ENCODE measurements around the gene MTRF1L.

Gene MTRF1L

DNA sequence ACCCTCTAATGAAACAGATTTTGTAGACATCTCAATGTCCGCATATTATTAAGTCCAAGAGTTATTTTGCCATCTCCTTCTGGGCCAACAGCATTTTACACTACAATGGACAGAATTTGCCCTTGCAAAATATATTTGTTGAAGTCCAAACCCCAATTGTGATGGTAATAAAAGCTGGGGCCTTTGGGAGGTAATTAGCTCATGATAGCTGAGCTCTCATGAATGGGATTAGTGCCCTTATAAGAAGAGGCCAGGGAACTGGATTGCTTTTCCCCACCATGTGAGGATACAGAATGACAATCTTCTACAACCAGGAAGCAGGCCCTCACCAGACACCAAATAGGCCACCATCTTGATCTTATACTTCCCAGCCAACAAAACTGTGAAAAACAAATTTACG is 44.9 kb upstream of the MTRF1L start:
- no peaks in the 10 kb centered on the region for H3K27me3 ChIP-seq (ENCODE audit: control insufficient read depth, low read length)
- no peaks in the 10 kb centered on the region for H3K79me2 ChIP-seq (ENCODE audit: control insufficient read depth, low read length)
- H3K9me2 ChIP-seq (replicated peaks; ENCODE audit: control insufficient read depth, low read length): no peaks in the 10 kb centered on the region
- TF ChIP-seq EZH2phosphoT487 (IDR thresholded peaks at IDR 0.05; ENCODE audit: borderline replicate concordance, low read length): no peak
- TF ChIP-seq, protein P1, sequence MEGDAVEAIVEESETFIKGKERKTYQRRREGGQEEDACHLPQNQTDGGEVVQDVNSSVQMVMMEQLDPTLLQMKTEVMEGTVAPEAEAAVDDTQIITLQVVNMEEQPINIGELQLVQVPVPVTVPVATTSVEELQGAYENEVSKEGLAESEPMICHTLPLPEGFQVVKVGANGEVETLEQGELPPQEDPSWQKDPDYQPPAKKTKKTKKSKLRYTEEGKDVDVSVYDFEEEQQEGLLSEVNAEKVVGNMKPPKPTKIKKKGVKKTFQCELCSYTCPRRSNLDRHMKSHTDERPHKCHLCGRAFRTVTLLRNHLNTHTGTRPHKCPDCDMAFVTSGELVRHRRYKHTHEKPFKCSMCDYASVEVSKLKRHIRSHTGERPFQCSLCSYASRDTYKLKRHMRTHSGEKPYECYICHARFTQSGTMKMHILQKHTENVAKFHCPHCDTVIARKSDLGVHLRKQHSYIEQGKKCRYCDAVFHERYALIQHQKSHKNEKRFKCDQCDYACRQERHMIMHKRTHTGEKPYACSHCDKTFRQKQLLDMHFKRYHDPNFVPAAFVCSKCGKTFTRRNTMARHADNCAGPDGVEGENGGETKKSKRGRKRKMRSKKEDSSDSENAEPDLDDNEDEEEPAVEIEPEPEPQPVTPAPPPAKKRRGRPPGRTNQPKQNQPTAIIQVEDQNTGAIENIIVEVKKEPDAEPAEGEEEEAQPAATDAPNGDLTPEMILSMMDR (IDR thresholded peaks at IDR 0.05; ENCODE audit: low read depth, low read length, poor library complexity, severe bottlenecking): no peak
- no peaks in the 10 kb centered on the region for H3F3A ChIP-seq (ENCODE audit: control insufficient read depth, insufficient read depth)
- H3K27ac ChIP-seq (ENCODE audit: low read depth, low read length): no peak overlapping the region
- no peaks in the 10 kb centered on the region for H3K36me3 ChIP-seq (ENCODE audit: control insufficient read depth, low read length)
- no peak overlapping the region for H3K4me3 ChIP-seq (ENCODE audit: low read length)
- H3K9me3 ChIP-seq (ENCODE audit: control insufficient read depth, insufficient read depth, low read length): no peaks in the 10 kb centered on the region
- no peaks in the 10 kb centered on the region for H3K4me1 ChIP-seq (ENCODE audit: control insufficient read depth, low read length)
- no peak overlapping the region for H3K4me2 ChIP-seq (ENCODE audit: low read length)
- H4K20me1 ChIP-seq (ENCODE audit: control insufficient read depth, insufficient read depth, low read depth, low read length): no peaks in the 10 kb centered on the region

- H3K79me2 ChIP-seq (ENCODE audit: control insufficient read depth, low read length): no peaks in the 10 kb centered on the region
- no peaks in the 10 kb centered on the region for H4K20me1 ChIP-seq (ENCODE audit: control insufficient read depth, insufficient read depth, low read depth, low read length)
- no peak overlapping the region for H3K4me2 ChIP-seq (ENCODE audit: low read length)
- H3K36me3 ChIP-seq (ENCODE audit: control insufficient read depth, low read length): no peaks in the 10 kb centered on the region
- H3K27ac ChIP-seq (ENCODE audit: low read depth, low read length): no peak overlapping the region
- H3K9me2 ChIP-seq (replicated peaks; ENCODE audit: control insufficient read depth, low read length): no peaks in the 10 kb centered on the region
- TF ChIP-seq, protein P1 (IDR thresholded peaks at IDR 0.05; ENCODE audit: low read depth, low read length, poor library complexity, severe bottlenecking): no peak
- TF ChIP-seq EZH2phosphoT487 (IDR thresholded peaks at IDR 0.05; ENCODE audit: borderline replicate concordance, low read length): no peak
- H3K4me3 ChIP-seq (ENCODE audit: low read length): no peak overlapping the region
- no peaks in the 10 kb centered on the region for H3K9me3 ChIP-seq (ENCODE audit: control insufficient read depth, insufficient read depth, low read length)
- no peaks in the 10 kb centered on the region for H3K4me1 ChIP-seq (ENCODE audit: control insufficient read depth, low read length)
- H3K27me3 ChIP-seq (ENCODE audit: control insufficient read depth, low read length): no peaks in the 10 kb centered on the region
- H3F3A ChIP-seq (ENCODE audit: control insufficient read depth, insufficient read depth): no peaks in the 10 kb centered on the region
Observed at GRCh38 chr6:153045271-153045670, 42.8 kb upstream of the MTRF1L start.

GRCh38 chr6:153044295-153044694 is 41.8 kb upstream of the MTRF1L start:
- TF ChIP-seq, protein P1 (IDR thresholded peaks at IDR 0.05; ENCODE audit: low read depth, low read length, poor library complexity, severe bottlenecking): no peak
- TF ChIP-seq EZH2phosphoT487 (IDR thresholded peaks at IDR 0.05; ENCODE audit: borderline replicate concordance, low read length): no peak
- Histone ChIP-seq H3K4me3 (ENCODE audit: low read length) (no peak overlapping the region), H3F3A (ENCODE audit: control insufficient read depth, insufficient read depth) (no peaks in the 10 kb centered on the region), H3K36me3 (ENCODE audit: control insufficient read depth, low read length) (no peaks in the 10 kb centered on the region), H3K79me2 (ENCODE audit: control insufficient read depth, low read length) (no peaks in the 10 kb centered on the region), H3K27ac (ENCODE audit: low read depth, low read length) (no peak overlapping the region), H3K4me1 (ENCODE audit: control insufficient read depth, low read length) (no peaks in the 10 kb centered on the region), H3K9me2 (replicated peaks; ENCODE audit: control insufficient read depth, low read length) (no peaks in the 10 kb centered on the region), H4K20me1 (ENCODE audit: control insufficient read depth, insufficient read depth, low read depth, low read length) (no peaks in the 10 kb centered on the region), H3K9me3 (ENCODE audit: control insufficient read depth, insufficient read depth, low read length) (no peaks in the 10 kb centered on the region), H3K27me3 (ENCODE audit: control insufficient read depth, low read length) (no peaks in the 10 kb centered on the region), H3K4me2 (ENCODE audit: low read length) (no peak overlapping the region)

- Histone ChIP-seq H3K4me2 (ENCODE audit: low read length) (no peak overlapping the region), H3K79me2 (ENCODE audit: control insufficient read depth, low read length) (no peaks in the 10 kb centered on the region), H3F3A (ENCODE audit: control insufficient read depth, insufficient read depth) (no peaks in the 10 kb centered on the region), H3K9me3 (ENCODE audit: control insufficient read depth, insufficient read depth, low read length) (no peaks in the 10 kb centered on the region), H4K20me1 (ENCODE audit: control insufficient read depth, insufficient read depth, low read depth, low read length) (no peaks in the 10 kb centered on the region), H3K4me1 (ENCODE audit: control insufficient read depth, low read length) (no peaks in the 10 kb centered on the region), H3K4me3 (ENCODE audit: low read length) (no peak overlapping the region), H3K9me2 (replicated peaks; ENCODE audit: control insufficient read depth, low read length) (no peaks in the 10 kb centered on the region), H3K27me3 (ENCODE audit: control insufficient read depth, low read length) (no peaks in the 10 kb centered on the region), H3K36me3 (ENCODE audit: control insufficient read depth, low read length) (no peaks in the 10 kb centered on the region), H3K27ac (ENCODE audit: low read depth, low read length) (no peak overlapping the region)
- TF ChIP-seq, protein P1 (IDR thresholded peaks at IDR 0.05; ENCODE audit: low read depth, low read length, poor library complexity, severe bottlenecking): no peak
- no peak for TF ChIP-seq EZH2phosphoT487 (IDR thresholded peaks at IDR 0.05; ENCODE audit: borderline replicate concordance, low read length)
Observed at GRCh38 chr6:153043719-153044118, 41.2 kb upstream of the MTRF1L start.

All from DOHH2 (cell line).